MM.1S (cell line): ENCODE data around the gene PROKR1.

Experiments used
- DNase-seq: peaks from one replicate; pipeline ENCODE4 v3.0.0-alpha.2; 2015
- H2AFZ ChIP-seq: fragments of 300-600 bp; sonication (generic); 2 replicates; pipeline ENCODE4 v1.6.0; 2016; ENCODE audit warnings: antibody characterized with exemption, low read length
- H3F3A ChIP-seq: fragments of 300-600 bp; sonication (generic); 2 replicates; pipeline ENCODE4 v1.6.1; 2016; ENCODE audit warnings: mild to moderate bottlenecking, antibody characterized with exemption, low read length, moderate library complexity, mixed read lengths; ENCODE audit not compliant: insufficient read depth
- H3K27ac ChIP-seq: fragments of 300-600 bp; sonication (generic); 2 replicates; pipeline ENCODE4 v1.5.1; 2016; ENCODE audit warnings: mild to moderate bottlenecking, low read length
- H3K27me3 ChIP-seq: fragments of 300-600 bp; sonication (generic); replicated peaks from 2 replicates; pipeline ENCODE4 v1.6.0; 2016; ENCODE audit warnings: low read length; ENCODE audit not compliant: insufficient read depth
- H3K36me3 ChIP-seq: fragments of 300-600 bp; sonication (generic); replicated peaks from 2 replicates; pipeline ENCODE4 v1.6.1; 2016; ENCODE audit warnings: mild to moderate bottlenecking, low read length, mixed read lengths; ENCODE audit not compliant: insufficient read depth
- H3K4me1 ChIP-seq: fragments of 300-600 bp; sonication (generic); 2 replicates; pipeline ENCODE4 v1.6.1; 2016; ENCODE audit warnings: low read length, mixed read lengths
- H3K4me2 ChIP-seq: fragments of 300-600 bp; sonication (generic); 2 replicates; pipeline ENCODE4 v1.6.0; 2016; ENCODE audit warnings: low read depth, low read length
- H3K4me3 ChIP-seq: fragments of 300-600 bp; sonication (generic); 2 replicates; pipeline ENCODE4 v1.5.1; 2016; ENCODE audit warnings: low read length, mixed read lengths
- H3K79me2 ChIP-seq: fragments of 300-600 bp; sonication (generic); 2 replicates; pipeline ENCODE4 v1.6.1; 2016; ENCODE audit warnings: mixed run types, low read length, mixed read lengths
- H3K9ac ChIP-seq: fragments of 300-600 bp; sonication (generic); 2 replicates; pipeline ENCODE4 v1.6.1; 2016; ENCODE audit warnings: low read length, mixed read lengths
- H3K9me2 ChIP-seq: fragments of 300-600 bp; sonication (generic); replicated peaks from 2 replicates; pipeline ENCODE4 v1.6.1; 2016; ENCODE audit warnings: mild to moderate bottlenecking, low read length, mixed read lengths; ENCODE audit not compliant: insufficient read depth
- H3K9me3 ChIP-seq: fragments of 300-600 bp; sonication (generic); replicated peaks from 2 replicates; pipeline ENCODE4 v1.6.1; 2016; ENCODE audit warnings: mild to moderate bottlenecking, low read length, mixed read lengths; ENCODE audit not compliant: insufficient read depth
- H4K20me1 ChIP-seq: fragments of 300-600 bp; sonication (generic); 2 replicates; pipeline ENCODE4 v1.6.1; 2016; ENCODE audit warnings: mild to moderate bottlenecking, low read length, moderate library complexity, mixed read lengths; ENCODE audit not compliant: insufficient read depth
- CTCF ChIP-seq: fragments of 300-600 bp; sonication (generic); IDR thresholded peaks from 2 replicates; pipeline ENCODE4 v1.5.1; 2016; ENCODE audit warnings: antibody characterized with exemption, low read length, mixed read lengths
- EZH2 ChIP-seq: fragments of 300-600 bp; sonication (generic); optimal IDR thresholded peaks from 2 replicates; pipeline ENCODE3; 2017; ENCODE audit warnings: low read depth, mild to moderate bottlenecking, antibody characterized with exemption, low read length, mixed read lengths
- EZH2phosphoT487 ChIP-seq: fragments of 300-600 bp; sonication (generic); IDR thresholded peaks from 2 replicates; pipeline ENCODE4 v1.6.1; 2018; ENCODE audit warnings: antibody characterized with exemption, low read length

PROKR1 gene

GRCh38 chr2:68663371-68664156 is 20.2 kb downstream of the PROKR1 start:
- Histone ChIP-seq H3K27me3 (no peaks in the 10 kb centered on the region), H3K9ac (no peak overlapping the region), H2AFZ (no peak overlapping the region), H3F3A (no peaks in the 10 kb centered on the region), H3K79me2 (no peaks in the 10 kb centered on the region), H3K4me3 (no peak overlapping the region), H4K20me1 (no peaks in the 10 kb centered on the region), H3K4me1 (peaks cover 10% of the 10 kb centered on the region; the same call in 1 of the 2 replicates), H3K36me3 (no peaks in the 10 kb centered on the region), H3K27ac (no peak overlapping the region), H3K9me3 (no peaks in the 10 kb centered on the region), H3K9me2 (no peaks in the 10 kb centered on the region), H3K4me2 (no peak overlapping the region)
- TF ChIP-seq EZH2: no peak
- no peak for TF ChIP-seq EZH2phosphoT487
- TF ChIP-seq CTCF: no peak
- no peak for DNase-seq

- Histone ChIP-seq H3K4me3 (no peak overlapping the region), H3K27ac (no peak overlapping the region), H3F3A (no peaks in the 10 kb centered on the region), H3K9me3 (no peaks in the 10 kb centered on the region), H3K9me2 (no peaks in the 10 kb centered on the region), H4K20me1 (no peaks in the 10 kb centered on the region), H3K9ac (no peak overlapping the region), H3K79me2 (no peaks in the 10 kb centered on the region), H3K4me2 (no peak overlapping the region), H3K27me3 (no peaks in the 10 kb centered on the region), H3K4me1 (peaks cover 12% of the 10 kb centered on the region; the same call in 1 of the 2 replicates), H3K36me3 (no peaks in the 10 kb centered on the region), H2AFZ (no peak overlapping the region)
- TF ChIP-seq EZH2phosphoT487 (no peak), EZH2 (no peak), CTCF (no peak)
- DNase-seq: no peak
Measured at GRCh38 chr2:68667371-68667770, 24.0 kb downstream of the PROKR1 start.

GRCh38 chr2:68669651-68670050 is 26.3 kb downstream of the PROKR1 start:
- Histone ChIP-seq H3K9ac (no peak overlapping the region), H3K9me3 (no peaks in the 10 kb centered on the region), H3F3A (no peaks in the 10 kb centered on the region), H4K20me1 (no peaks in the 10 kb centered on the region), H3K4me2 (no peak overlapping the region), H3K36me3 (no peaks in the 10 kb centered on the region), H3K4me3 (no peak overlapping the region), H3K9me2 (no peaks in the 10 kb centered on the region), H3K27ac (no peak overlapping the region), H3K4me1 (peaks cover 12% of the 10 kb centered on the region; the same call in 1 of the 2 replicates), H3K27me3 (no peaks in the 10 kb centered on the region), H3K79me2 (no peaks in the 10 kb centered on the region), H2AFZ (no peak overlapping the region)
- no peak for DNase-seq
- no peak for TF ChIP-seq EZH2phosphoT487
- TF ChIP-seq CTCF: no peak
- TF ChIP-seq EZH2: no peak
